ENCODE data around the gene BHLHE40.
A peak's percentile ranks its signal among the peaks of the same experiment; 100 is the strongest.

The BHLHE40 gene

DNA sequence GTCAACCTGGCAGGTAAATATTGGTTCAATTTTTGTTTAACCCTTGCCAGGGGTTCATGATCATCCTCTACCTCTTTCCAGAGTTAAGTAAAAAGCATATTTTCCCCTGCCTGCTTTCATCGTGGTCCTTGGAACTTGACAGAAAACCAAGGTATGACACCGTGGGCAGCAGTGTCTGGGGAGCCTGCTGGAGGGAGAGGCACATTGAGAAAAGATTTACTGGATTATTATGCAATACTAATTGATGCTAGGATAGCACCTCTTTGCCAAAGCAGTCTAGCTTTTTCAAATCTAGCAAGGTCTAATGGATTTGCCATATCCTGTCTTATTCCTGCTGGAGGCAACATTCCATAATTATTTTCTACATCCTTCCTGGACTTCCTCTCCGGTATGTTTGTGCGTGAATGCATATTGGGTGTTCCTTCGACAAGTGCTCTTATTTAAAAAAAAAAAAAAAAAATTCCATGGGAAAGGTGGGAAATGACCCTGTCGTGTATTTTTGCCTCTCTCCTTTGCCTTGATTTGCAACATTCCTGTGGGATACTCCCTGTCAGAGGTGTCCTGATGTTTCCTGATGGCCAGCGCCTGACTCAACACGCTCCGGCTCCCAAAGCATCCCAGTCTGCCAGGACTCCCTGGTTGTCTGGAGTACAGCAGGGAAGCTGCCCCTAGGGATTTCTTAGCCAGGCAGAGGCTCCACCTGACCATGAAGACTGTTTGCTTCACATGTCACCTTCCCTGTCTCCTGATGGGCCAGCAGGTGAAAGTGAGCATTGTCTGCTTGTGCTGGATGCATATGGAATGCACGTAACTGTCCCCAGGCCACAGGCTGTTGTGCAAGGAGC lies 6.3 kb downstream of the BHLHE40 start:
- Histone ChIP-seq H3K27me3 (no peaks in the 10 kb centered on the region), H3K4me1 (peaks cover 0 to 85% (median 62%) of the 10 kb centered on the region in 4 donors), H3K27ac (peak overlapping the region; percentile 95 to 99), H3K36me3 (peaks cover 0 to 12% (median 12%) of the 10 kb centered on the region in 3 donors), H3K4me3 (no peak overlapping the region), H3K9me3 (no peaks in the 10 kb centered on the region)
- TF ChIP-seq, protein P1, sequence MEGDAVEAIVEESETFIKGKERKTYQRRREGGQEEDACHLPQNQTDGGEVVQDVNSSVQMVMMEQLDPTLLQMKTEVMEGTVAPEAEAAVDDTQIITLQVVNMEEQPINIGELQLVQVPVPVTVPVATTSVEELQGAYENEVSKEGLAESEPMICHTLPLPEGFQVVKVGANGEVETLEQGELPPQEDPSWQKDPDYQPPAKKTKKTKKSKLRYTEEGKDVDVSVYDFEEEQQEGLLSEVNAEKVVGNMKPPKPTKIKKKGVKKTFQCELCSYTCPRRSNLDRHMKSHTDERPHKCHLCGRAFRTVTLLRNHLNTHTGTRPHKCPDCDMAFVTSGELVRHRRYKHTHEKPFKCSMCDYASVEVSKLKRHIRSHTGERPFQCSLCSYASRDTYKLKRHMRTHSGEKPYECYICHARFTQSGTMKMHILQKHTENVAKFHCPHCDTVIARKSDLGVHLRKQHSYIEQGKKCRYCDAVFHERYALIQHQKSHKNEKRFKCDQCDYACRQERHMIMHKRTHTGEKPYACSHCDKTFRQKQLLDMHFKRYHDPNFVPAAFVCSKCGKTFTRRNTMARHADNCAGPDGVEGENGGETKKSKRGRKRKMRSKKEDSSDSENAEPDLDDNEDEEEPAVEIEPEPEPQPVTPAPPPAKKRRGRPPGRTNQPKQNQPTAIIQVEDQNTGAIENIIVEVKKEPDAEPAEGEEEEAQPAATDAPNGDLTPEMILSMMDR (IDR thresholded peaks at IDR 0.05) = no peak
- intact Hi-C loops (cut with DNase I; ENCODE audit: low total_unique reads) = loop anchor here (5.0 kb wide), 3 partner anchors 42 to 268 kb away; no protein-coding TSS in a partner anchor
- peak in 1 of 2 donors; percentile 74 for DNase-seq

DNA sequence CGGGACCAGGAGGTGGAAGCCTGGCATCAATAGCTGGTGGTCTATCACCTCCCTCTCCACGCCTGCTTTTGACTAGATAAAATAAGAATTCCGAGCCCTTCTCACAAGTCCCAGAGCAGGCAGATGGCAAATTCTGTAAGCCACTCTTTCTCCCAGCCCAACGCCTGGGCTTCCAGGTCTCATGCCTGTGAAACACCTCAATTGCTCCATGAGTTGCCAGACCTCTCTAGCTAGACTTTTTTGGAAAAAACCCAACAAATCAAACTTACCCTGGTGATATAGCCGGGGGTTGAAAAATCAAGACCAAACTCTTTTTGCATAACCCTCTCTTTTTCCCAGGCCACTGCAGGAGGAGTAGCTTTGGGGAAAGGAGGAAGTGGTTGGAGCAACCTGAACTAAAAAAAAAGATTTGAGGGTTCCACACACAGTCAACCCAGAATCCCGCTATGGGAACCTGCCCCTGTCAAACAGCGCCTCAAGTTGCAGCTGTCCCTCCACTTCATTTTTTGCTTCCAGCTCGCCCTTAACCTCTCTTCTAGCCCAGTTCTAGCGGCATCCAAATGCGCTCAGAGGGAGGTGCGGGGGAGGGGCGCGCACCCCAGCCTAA lies 7.0 kb downstream of the BHLHE40 start:
- no peaks in the 10 kb centered on the region for H3K27me3 ChIP-seq
- H3K27ac ChIP-seq = peak overlapping the region; percentile 95 to 99
- peaks cover 0 to 79% (median 59%) of the 10 kb centered on the region in 4 donors for H3K4me1 ChIP-seq
- H3K4me3 ChIP-seq = peak overlapping the region; percentile 44 to 45
- TF ChIP-seq, protein P1 (IDR thresholded peaks at IDR 0.05) = no peak
- H3K36me3 ChIP-seq = peaks cover 0 to 12% (median 12%) of the 10 kb centered on the region in 3 donors
- DNase-seq = no peak
- intact Hi-C loops (cut with DNase I; ENCODE audit: low total_unique reads) = loop anchor here (5.0 kb wide), 3 partner anchors 41 to 269 kb away; no protein-coding TSS in a partner anchor
- H3K9me3 ChIP-seq = no peaks in the 10 kb centered on the region

DNA sequence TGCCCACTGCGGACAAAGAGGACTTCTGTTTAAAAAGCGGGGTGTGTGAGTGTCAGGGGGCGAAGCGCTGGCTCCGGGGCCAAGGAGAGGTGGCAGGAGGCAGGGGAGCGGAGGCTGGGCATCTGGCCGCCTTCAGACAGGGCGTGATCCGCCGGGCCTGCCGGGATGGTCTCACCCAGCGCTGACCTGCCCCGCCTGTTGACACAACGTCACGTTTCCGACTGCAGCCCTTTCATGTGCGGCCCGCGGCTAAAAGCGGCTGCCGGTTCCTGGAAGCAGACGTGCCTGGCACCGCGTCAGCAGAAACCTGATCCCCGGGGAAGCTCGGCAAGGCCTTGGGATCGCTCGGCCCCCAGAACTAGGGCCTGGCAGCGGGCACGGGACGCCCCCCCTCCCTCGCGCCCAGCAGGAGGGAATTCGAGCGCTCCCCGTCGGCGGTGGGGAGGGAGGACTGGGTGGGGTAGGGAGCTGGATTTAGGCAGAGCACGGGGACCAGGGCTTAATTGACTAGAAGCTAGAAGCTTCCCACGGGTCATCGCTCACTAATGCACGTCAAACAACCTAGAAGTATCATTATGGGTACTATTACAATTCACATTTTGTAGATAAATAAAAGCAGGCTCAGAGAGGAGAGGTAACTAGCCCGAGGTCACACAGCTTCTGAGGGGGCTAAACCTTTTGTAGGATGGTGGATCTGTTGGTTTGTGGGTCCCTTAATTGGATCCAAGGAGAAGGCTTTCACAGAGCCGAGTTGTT lies 7.7 kb downstream of the BHLHE40 start:
- intact Hi-C loops (cut with DNase I; ENCODE audit: low total_unique reads) = loop anchor here (5.0 kb wide), 3 partner anchors 40 to 270 kb away; no protein-coding TSS in a partner anchor
- Histone ChIP-seq H3K27ac (peak overlapping the region; percentile 95 to 99), H3K4me3 (peak overlapping the region; percentile 44 to 45), H3K27me3 (no peaks in the 10 kb centered on the region), H3K4me1 (peaks cover 0 to 72% (median 53%) of the 10 kb centered on the region in 4 donors), H3K9me3 (no peaks in the 10 kb centered on the region), H3K36me3 (peaks cover 0 to 12% (median 12%) of the 10 kb centered on the region in 3 donors)
- TF ChIP-seq, protein P1 (IDR thresholded peaks at IDR 0.05) = peak in 1 of 2 experiments; percentile 7
- peak; percentile 96 to 99 for DNase-seq

DNA sequence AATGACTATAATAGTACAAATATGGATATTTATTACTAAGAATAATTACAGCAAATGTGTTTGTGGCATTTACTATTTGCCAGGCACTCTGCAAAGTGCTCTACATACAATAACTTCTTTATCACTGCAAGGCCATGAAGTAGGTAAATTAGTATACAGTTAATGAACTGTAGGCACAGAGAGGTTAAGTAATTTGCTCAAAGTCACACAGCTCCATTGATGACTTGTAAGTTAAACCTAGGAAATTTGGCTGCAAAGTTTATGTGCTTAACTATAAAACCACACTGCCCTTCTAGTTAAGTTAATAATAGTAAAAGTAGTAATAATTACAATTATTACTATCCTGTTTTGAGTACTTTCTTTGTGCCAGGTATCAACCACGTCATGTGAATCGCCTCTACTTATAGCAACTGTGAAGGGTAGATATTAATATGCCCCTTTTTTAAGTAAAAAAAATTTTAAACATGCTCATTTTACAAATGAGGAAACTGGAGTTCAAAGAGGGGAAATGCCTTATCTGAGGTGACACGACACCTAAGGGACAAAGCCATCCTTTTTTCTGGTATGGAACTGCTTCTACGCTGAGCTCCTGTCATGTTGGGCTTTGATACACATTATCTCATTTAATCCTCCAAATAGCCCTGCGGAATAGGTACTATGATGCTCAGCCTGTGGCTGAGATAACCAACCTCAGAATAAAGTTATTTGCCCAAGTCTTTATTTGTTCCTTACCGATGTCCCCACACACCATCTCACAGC lies 8.5 kb downstream of the BHLHE40 start:
- TF ChIP-seq, protein P1 (IDR thresholded peaks at IDR 0.05) = no peak
- Histone ChIP-seq H3K4me1 (peaks cover 0 to 64% (median 47%) of the 10 kb centered on the region in 4 donors), H3K4me3 (peak overlapping the region; percentile 44 to 45), H3K27ac (peak overlapping the region; percentile 95 to 99), H3K36me3 (peaks cover 0 to 11% (median 8%) of the 10 kb centered on the region in 3 donors), H3K9me3 (no peaks in the 10 kb centered on the region), H3K27me3 (no peaks in the 10 kb centered on the region)
- no peak for DNase-seq
- intact Hi-C loops (cut with DNase I; ENCODE audit: low total_unique reads) = loop anchor here (5.0 kb wide), 3 partner anchors 40 to 270 kb away; no protein-coding TSS in a partner anchor

All from tibial artery (tissue), 4 donors.